C4-2B (cell line): ENCODE data around the gene LRRC25.

Experiments
- H3K27ac ChIP-seq: fragments of 450-650 bp; 2 replicates; pipeline ENCODE4 v1.5.1; 2017
- ZFX ChIP-seq: fragments of 450-650 bp; IDR thresholded peaks from 2 replicates; pipeline ENCODE4 v1.6.1; 2017
- TF ChIP-seq, protein P1 (sequence below): fragments of 450-650 bp; conservative IDR thresholded peaks from 2 replicates; pipeline ENCODE4 v1.5.1; 2017; ENCODE audit warnings: mild to moderate bottlenecking

The LRRC25 gene

GRCh38 chr19:18417250-18418028 lies 20.0 kb upstream of the LRRC25 start:
- no peak for TF ChIP-seq ZFX
- TF ChIP-seq, protein P1, sequence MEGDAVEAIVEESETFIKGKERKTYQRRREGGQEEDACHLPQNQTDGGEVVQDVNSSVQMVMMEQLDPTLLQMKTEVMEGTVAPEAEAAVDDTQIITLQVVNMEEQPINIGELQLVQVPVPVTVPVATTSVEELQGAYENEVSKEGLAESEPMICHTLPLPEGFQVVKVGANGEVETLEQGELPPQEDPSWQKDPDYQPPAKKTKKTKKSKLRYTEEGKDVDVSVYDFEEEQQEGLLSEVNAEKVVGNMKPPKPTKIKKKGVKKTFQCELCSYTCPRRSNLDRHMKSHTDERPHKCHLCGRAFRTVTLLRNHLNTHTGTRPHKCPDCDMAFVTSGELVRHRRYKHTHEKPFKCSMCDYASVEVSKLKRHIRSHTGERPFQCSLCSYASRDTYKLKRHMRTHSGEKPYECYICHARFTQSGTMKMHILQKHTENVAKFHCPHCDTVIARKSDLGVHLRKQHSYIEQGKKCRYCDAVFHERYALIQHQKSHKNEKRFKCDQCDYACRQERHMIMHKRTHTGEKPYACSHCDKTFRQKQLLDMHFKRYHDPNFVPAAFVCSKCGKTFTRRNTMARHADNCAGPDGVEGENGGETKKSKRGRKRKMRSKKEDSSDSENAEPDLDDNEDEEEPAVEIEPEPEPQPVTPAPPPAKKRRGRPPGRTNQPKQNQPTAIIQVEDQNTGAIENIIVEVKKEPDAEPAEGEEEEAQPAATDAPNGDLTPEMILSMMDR: no peak
- no peak overlapping the region for H3K27ac ChIP-seq

DNA sequence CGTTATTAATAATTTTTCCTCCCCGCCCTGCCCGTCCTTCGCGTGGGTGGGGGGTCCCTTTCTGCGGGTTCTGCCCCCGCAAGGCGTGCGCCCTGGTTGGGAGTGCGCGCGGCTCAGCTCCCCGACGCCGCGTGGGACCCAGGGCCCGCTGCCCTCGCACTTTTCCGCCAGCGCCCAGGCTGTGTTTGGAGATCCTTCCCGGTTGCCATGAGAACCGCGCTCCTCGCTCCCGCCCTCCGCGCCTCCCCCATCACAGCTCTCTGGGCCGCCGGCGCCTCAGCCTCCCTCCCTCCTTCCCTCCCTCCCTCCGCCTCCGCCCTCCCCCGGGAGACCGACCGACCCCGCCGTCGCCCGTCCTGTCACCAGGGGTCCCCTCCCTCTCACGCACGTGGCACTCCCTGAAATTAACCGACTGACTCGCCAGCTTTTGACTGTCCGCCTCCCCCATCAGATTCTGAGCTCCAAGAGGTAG lies 19.4 kb upstream of the LRRC25 start:
- TF ChIP-seq, protein P1: no peak
- TF ChIP-seq ZFX: no peak
- H3K27ac ChIP-seq: no peak overlapping the region

- H3K27ac ChIP-seq: no peak overlapping the region
Observed at GRCh38 chr19:18415178-18415867, 17.9 kb upstream of the LRRC25 start.

GRCh38 chr19:18414504-18415177 lies 17.2 kb upstream of the LRRC25 start:
- TF ChIP-seq ZFX: no peak
- TF ChIP-seq, protein P1: no peak
- H3K27ac ChIP-seq: no peak overlapping the region

More at GRCh38 chr19:18415178-18415867, 17.9 kb upstream of the LRRC25 start:
- TF ChIP-seq, protein P1: no peak
- TF ChIP-seq ZFX: no peak

- TF ChIP-seq, protein P1: no peak
- TF ChIP-seq ZFX: no peak
- H3K27ac ChIP-seq: no peak overlapping the region
Observed at GRCh38 chr19:18412610-18413239, 15.3 kb upstream of the LRRC25 start.

- no peak for TF ChIP-seq ZFX
- TF ChIP-seq, protein P1: peak; percentile 62
- H3K27ac ChIP-seq: no peak overlapping the region
Observed at GRCh38 chr19:18408053-18408476, 10.6 kb upstream of the LRRC25 start.
